GM18858 (cell line): ENCODE results near the gene VMP1.
"Not testable (repeated sequence)": the region's sequence is repeated elsewhere in the genome, so short reads cannot be mapped to it uniquely, and the experiment has no call there.

Experiments
- ATAC-seq: cut with Tn5 transposase; IDR thresholded peaks from one replicate; pipeline ENCODE4 v1.9.1; 2021; ENCODE audit not compliant: unreplicated experiment

VMP1 gene

GRCh38 chr17:59753522-59754467 lies 46.3 kb downstream of the VMP1 start:
- ATAC-seq = peak; percentile 61

- no peak for ATAC-seq
Measured at GRCh38 chr17:59754552-59754951, 47.1 kb downstream of the VMP1 start.

GRCh38 chr17:59755069-59755468 lies 47.6 kb downstream of the VMP1 start:
- not testable (repeated sequence) for ATAC-seq

- ATAC-seq = no peak
Measured at GRCh38 chr17:59756236-59756818, 48.9 kb downstream of the VMP1 start.

DNA sequence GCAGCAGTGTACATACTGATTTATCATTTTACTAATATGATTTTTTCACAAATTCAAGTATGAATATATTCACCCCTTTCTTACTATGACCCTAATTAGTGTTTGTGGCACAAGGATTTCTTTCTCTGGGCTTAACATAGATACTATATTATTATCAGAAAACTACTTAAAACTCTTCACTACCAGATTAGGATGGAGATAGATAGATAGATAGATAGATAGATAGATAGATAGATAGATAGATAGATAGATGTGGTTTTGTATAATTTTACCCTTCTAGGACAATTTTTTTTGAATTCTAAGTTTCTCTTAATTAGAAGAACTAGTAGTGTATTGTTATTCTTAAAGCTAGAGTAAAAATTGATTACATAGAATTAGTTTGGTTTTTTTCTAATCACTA lies 49.6 kb downstream of the VMP1 start:
- no peak for ATAC-seq

- ATAC-seq = no peak
Measured at GRCh38 chr17:59757470-59757869, 50.0 kb downstream of the VMP1 start.

GRCh38 chr17:59757881-59758385 lies 50.5 kb downstream of the VMP1 start:
- no peak for ATAC-seq

GRCh38 chr17:59758998-59759651 lies 51.7 kb downstream of the VMP1 start:
- ATAC-seq = not testable (repeated sequence)

GRCh38 chr17:59760160-59760559 lies 52.7 kb downstream of the VMP1 start:
- no peak for ATAC-seq

- no peak for ATAC-seq
Measured at GRCh38 chr17:59761385-59762048, 54.1 kb downstream of the VMP1 start.

GRCh38 chr17:59762049-59762823 lies 54.8 kb downstream of the VMP1 start:
- ATAC-seq = no peak

GRCh38 chr17:59762824-59763374 lies 55.4 kb downstream of the VMP1 start:
- no peak for ATAC-seq

- no peak for ATAC-seq
Measured at GRCh38 chr17:59763861-59764260, 56.4 kb downstream of the VMP1 start.

DNA sequence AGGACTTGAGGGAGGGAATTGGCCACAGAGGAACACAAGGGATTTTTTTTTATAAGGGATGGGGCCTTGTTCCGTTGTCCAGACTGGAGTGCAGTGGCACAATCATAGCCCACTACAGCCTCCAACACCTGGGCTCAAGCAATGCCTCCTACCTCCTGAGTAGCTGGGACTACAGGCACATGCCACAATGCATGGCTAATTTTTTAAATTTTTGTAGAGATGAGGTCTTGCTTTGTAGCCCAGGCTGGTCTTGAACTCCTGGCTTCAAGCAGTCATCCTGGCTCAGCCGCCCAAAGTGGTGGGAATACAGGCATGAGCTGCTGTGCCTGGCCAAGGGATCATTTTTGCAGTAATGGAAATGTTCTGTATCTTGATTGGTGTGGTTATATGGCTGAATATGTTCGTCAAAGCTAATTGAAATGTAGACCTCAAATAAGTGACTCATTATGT lies 56.9 kb downstream of the VMP1 start:
- ATAC-seq = no peak

DNA sequence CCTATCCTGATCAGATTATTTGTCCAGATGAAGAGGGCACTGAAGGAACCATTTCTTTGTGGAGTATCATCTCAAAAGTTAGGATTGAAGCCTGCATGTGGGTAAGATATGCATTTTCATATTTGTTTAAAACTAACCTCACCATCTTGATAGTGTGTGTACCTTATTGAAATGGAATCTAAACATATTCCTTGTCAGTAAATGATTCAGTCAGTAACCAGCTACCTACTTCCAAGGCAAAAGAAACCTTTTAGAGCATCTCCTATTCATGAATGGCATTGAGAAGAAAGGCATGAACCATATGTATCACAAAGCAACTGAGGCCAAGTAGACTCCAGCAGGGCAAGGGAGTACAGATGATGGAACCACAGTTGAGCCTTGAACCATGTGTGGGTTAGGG lies 57.6 kb downstream of the VMP1 start:
- no peak for ATAC-seq

GRCh38 chr17:59766491-59766890 lies 59.0 kb downstream of the VMP1 start:
- ATAC-seq = no peak

GRCh38 chr17:59767176-59767575 lies 59.7 kb downstream of the VMP1 start:
- no peak for ATAC-seq

- no peak for ATAC-seq
Measured at GRCh38 chr17:59769887-59770286, 62.4 kb downstream of the VMP1 start.

DNA sequence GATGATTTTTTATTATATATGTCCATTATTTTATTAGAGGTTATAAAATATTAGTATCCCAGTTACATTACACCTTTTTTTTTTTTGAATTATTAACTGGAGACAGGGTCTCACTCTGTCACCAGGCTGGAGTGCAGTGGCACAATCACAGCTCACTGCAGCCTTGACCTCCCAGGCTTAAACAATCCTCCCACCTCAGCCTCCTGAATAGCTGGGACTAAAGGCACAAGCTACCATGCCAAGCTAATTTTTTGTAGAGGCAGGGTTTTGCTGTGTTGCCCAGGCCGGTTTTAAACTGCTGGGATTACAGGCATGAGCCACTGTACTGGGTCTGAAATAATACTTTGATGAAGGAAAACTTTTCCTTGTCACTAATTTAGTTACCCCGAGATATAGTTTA lies 63.6 kb downstream of the VMP1 start:
- ATAC-seq = no peak

DNA sequence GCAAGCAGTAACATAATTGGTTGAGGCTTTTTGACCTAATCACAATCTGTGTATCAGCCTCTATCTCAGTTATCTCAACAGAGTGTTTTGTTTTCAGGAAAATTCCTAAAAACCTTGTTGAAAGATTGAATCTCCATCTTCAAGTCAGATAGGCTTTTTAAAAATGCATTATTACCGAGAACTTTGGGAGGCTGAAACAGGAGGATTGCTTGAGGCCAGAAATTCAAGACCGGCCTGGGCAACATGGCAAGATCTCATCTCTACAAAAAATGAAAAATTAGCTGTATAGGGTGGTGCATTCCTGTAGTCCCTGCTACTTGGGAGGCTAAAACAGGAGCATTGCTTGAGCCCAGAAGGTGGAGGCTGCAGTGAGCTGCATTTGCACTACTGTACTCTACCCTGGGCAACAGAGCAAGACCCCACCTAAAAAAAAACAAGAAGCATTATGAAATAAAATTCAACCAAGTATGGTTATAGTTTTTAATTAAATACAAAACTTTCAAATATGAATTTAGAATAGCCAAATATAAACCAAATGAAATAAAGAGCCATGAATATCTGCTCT lies 68.4 kb downstream of the VMP1 start:
- no peak for ATAC-seq
